ENCODE data around the gene AP1B1.

The AP1B1 gene

DNA sequence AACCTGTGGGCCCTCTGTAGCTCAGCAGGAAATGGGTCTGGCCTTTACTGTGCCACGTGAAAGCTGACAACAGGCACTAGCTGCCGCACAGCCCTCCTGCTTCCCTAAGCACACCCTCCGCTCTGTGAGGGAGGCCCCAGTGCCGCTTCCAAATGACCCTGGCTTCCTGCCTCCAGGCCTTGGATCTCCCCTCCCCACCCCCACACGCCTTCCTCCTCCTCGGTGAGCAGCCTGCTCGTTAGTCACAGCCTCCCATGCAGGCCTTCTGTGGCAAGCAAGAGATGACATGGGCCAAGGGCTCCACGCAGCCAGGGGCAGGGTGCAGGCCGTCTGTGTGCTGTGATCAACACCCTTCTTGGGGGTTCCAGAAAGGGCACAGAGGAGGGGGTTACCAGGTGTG lies 57.6 kb downstream of the AP1B1 start:
- DNase-seq = no peak

DNA sequence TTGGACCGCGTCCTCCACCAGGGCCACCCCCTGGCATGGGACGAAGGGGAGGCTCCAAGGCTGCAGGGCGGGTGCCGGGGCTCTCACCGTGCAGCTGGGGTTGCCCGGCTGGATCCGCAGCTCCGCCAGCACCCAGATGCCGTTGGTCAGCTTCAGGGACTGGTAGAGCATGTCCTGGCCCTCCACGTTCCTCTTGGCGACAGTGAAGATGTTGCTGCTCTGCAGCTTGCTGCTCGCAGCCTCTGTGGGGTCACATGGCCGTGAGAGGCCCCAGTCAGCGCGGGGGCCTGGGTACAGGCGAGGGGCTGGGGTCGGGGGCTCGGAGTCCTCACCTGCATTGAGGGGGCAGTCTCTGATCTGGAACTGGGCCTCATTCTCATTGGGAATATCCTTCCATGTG lies 58.1 kb downstream of the AP1B1 start:
- DNase-seq = no peak

DNA sequence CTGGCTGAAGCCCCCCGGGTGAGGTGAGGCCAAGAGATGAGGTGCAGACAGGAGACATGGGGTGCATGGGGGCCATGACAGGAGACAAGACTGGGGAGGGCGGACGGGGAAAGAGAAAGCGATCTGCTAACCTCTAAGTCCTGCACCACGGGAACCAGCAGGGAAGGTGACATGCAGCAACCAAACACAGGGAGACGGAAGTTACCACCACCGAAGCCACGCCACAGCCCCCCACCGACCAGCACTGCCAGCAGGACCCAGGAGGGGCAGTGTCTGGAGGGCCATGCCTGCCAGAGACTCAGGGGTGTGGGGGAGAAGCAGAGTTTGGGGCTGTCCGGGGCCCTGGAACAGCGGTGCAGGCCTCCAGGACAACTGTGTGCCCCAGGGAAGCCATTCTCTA lies 58.8 kb downstream of the AP1B1 start:
- no peak for DNase-seq

DNA sequence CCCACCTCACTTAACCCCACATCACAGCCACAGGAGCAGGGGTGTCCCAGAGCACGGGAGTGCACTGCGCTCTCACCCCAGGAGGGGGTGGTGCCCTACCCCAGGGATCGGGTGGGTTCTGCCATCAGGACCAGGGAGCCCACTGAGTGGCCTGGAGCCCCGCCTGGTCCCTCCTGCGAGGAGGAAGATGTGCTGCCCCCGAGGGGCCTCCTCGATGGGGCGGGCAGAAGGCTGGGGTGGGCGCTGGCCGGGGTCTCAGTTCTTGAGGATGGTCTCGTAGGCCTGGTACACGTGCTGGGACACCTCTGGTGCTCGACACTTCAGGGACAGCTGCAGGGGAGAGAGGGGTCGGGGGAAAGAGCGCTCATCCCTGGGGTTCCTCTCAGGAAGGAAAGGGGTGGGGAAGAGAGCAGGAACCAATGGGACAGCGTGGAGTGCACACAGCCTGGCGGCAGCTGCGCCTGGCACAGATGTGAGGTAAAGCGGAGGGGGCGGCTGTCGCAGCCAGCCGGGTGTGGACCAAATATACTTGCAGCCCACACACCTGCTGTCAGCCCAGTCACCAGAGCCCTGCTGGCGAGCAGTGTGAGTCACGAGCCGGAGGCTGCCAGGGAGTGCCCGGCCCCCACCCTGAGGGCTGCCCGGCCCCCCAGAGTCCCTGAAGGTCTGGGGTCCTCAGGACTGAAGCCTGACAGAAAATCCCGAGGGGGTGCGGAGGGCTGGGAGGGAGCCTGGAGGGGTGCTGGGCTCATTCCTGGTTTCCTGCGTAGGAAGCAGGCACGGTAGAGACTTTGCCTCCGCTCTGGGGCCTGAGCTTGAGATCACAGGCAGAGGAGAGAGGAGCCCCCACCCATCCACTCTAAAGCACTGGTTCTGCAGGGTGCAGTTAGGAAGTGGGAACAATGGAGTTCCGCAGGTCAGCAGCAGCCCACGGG lies 59.5 kb downstream of the AP1B1 start:
- no peak for DNase-seq

DNA sequence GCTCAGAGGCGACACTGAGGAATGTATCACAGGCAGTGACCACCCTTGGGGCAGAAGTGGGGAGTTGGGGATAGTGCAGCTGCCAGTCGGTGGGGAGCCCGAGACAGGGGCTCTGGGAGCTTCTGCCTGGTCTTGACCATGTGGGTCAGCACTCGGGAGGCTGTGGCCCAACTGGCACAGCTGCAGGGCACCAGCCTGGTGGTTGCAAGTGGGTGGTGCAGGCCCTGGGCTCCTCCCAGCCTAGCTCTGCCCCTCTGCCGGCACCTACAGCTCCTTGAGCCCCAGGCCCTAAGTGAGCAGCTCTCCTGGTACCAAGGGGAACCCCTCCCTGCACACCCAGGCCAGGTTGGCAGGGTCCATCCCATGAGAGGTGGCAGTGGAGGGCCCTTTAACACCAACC lies 60.3 kb downstream of the AP1B1 start:
- no peak for DNase-seq

DNA sequence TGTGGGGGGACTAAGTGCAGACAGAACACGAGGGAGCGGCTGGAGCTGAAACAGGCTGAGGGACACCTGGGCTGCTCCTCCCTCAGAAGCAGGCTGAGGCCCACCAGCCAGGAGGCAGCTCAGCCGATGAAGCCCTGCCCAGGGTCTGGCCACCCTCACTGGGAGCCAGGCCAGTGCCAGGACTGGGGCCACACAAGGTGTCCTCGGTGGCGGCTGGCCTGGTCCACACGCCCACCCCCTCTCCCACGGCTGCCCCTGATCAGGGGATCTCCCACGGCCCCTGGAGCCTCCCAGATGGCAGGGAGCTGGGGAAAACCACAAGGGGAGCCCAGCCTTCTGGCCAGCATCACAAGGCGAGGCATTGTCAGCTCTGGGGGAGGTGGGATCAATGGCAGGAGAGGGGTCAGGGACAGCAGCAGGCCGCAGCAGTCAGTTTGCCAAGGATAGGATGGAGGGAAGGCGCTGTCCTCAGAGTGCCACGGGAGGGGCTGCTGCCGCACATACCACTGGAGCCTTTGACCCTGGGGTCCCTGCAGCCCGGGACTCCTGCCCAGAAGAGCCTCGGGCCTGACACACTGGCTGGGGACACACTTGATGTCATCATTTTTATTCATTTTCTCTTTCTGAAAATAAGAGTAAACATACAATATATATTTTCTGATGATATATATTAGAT lies 61.1 kb downstream of the AP1B1 start:
- DNase-seq = no peak

DNA sequence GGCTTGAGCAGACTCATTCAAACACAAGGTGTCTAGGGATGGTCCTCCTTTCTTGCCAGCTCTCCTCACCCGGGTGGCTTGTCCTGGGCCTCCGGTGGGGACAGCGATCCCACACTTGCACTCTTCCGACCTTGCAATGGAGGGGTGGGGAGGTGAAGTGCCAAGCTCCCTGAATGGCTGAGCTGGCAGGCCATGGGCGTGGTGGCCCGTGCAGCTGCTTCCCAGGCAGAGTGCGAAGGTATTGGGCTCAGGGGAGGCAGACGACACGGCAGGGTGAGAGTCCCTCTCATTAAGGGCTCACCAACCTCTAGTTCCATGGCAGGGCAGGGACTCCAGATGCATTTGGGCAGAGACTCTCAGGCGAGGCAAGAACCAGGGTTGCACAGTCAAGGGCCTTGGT lies 61.9 kb downstream of the AP1B1 start:
- no peak for DNase-seq

DNA sequence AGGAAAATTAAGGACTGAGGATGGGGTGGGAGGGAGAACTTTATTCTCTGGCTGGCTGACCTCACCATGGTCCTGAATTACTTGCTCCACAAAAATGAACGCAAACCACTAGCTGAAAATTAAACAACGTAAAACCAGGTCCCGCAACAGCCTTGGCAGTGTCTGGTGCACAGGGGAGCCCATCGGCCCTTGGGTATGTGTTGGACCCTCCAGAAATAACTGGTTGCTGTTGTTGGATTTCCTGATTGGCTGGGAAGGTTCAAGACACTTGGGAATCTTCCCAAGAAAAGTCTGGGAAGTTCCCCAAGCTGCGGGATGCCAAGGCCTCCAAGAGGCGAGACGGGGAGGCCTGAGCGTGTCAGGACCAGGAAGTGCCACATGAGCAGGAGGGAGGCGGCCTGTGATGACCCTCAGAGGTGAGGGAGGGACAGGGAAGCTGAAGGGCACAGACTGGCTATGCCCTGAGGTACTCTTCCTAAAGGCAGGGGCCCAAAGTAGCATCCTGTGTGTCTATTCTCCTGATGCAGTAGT lies 62.5 kb downstream of the AP1B1 start:
- DNase-seq = no peak

DNA sequence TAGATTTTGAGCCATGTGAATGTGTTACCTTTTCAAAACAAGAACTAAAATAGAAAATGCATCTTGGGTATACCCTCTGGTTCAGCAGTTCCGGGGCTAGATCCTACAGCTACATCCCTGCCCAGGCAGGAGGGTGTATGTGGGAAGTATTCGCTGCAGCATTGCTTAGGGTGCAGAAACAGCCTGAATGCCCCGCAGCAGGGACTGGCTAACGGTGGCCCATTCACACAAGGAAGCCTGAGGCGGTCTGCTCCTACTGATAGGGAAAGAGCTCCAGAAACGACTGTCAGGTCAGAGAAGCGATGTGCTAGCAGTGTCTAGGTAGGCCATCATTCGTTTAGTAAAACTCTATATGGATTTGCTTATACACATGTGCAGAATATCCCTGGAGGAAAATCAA lies 63.0 kb downstream of the AP1B1 start:
- DNase-seq = no peak

DNA sequence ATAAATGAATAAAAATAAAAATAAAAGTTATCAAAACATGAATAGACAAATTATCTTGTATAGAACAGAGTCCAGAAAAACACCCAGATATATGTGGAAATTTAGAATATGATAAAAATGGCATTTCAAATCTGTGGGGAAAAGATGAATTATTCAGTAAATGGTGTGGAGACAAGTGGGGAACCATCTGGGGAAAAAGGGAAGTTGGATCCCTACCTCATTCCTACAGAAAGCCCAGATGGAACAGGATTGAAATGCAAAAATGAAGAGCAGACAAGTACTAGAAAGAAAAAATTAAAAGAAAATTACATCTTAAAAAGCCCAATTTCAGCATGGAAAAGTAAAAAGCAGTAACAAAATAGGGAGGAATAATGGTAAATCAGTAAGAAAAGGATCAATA lies 64.7 kb downstream of the AP1B1 start:
- no peak for DNase-seq

DNA sequence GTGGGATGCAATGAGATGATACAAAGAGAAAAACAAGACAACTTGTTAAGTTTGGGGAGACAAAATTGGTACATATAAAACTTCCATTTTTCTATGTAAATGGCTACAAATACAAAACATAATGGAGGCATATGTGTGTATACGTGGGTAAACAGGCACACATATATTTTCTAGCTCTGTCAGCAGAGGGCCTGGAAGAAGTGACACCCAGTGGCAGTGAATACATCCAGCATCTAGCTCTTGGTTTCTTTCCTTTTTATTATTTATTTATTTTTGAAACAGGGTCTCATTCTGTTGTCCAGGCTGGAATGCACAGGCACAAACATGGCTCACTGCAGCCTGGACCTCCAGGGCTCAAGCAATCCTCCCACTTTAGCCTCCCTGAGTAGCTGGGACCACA lies 67.8 kb downstream of the AP1B1 start:
- peak; percentile 44 for DNase-seq

DNA sequence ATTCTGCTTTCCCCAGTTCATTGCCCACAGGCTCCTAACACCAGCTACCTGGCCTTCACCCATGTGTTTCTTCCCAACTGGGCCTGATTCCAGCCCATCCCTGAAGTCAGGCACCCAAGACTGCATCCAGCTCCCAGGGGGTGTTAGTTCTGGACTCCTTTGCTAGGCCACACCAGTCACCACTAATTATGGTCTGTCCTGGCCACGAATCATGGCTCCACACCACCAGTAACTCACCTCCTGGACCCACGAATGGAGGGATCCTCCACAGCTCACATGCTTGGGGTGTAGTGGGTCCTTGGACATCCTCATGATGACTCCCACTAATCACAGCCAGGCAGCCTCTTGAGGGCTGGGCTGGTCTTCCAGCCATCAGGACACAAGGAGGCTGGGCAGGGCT lies 69.3 kb downstream of the AP1B1 start:
- DNase-seq = no peak

DNA sequence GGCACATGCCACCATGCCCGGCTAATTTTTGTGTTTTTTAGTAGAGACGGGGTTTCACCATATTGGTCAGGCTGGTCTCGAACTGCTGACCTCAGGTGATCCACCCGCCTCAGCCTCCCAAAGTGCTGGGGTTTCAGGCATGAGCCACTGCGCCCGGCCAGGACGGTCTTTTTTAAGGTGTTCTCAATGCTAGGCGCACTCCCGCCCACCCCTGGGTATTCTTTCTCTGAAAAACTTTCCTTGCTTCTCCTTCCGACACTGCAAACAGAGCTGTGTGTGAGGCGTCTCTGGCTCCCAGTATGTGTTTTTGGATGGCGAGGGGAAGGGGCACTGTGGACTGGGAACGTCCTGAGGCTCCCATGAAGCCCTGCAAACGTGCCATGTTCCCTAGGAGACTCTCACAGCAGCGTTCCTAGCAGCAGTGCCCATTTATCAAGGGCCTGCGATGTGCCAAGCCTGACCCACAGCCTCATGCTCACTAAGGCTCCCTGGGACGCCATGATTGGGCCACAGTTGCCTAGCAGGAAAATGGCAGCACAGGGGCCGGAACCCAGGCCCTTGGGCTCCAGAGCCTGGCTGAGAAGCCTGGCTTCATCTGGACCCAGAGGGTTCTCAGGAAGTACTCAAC lies 70.4 kb downstream of the AP1B1 start:
- no peak for DNase-seq

DNA sequence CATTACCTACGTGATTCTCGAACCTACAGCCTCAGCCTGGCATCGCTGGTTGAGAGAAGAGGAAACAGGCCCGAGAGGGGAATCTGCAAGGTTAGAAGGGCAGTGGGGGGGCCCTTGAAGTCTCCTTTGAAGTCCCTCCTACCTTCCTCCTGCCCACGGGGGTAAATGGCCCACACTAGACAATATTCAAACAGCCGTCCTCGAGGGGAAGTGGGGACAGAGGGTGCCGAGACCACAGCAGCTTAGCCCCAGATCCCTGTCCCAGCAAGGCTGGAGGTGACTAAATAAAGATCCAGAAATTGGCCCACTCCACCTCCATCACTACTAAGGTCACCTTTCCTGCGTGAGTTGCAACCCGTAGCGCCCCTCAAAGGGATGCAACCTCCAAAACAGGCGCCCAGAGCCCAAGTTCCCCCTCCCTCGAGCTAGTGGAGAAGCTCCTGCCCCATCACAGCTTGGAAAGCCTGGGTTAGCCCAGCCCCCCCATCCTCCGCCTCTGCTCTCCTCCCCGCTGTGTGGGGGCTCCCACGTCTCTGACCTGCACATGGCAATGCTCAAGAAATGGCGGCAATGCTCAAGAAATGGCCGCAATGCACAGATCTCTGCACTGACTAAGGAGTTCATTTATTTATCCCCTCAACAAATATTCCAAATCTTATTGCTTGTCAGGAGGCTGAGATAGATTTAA lies 72.1 kb downstream of the AP1B1 start:
- no peak for DNase-seq

DNA sequence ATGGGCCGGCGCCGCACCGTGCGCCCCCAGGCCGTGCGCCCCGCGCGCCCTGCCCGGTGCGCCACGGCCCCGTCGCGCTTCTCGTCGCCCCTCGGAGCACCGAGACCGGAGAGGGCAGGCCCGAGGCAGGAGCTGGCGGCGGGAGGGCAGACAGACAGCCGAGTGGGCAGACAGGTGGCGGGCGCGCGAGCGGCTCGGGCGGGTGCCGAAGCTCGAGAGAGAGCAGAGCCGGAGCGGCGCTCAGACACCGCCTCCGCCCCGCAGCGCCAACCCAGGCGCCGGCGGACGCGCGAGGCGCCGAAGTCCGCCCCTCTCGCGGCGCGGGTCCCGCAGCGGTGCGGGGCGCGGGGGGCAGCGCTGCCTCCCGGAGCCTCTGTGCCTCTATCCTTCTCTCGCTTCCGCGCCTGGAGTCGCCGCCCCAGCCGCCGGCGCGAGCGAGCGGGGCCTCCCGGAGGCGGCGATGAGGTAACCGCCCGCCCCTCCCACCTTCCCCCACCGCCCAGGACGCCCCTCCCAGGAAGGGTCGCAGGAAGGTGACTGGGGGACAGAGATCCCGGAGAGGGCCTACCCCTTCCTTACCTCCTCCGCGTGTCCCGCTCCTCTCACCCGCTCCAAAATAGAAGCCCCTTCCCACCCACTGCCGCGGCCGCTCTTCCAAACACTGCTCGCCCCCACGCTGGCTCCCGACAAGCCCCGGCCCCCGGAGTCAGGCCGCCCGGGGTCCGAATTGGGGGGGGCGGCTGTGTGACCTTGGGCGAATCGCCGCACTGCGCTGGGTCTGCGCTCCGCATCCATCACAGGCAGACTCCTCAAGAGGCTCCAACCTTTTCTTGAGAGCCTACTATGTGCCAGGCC lies 72.9 kb downstream of the AP1B1 start, which contains the start of gene RASL10A:
Gene RASL10A, minus strand, starts transcription at position 412 of the 855 bp plus-strand sequence. CDS start 451 bp downstream, outside the sequence.
- no peak for DNase-seq

DNA sequence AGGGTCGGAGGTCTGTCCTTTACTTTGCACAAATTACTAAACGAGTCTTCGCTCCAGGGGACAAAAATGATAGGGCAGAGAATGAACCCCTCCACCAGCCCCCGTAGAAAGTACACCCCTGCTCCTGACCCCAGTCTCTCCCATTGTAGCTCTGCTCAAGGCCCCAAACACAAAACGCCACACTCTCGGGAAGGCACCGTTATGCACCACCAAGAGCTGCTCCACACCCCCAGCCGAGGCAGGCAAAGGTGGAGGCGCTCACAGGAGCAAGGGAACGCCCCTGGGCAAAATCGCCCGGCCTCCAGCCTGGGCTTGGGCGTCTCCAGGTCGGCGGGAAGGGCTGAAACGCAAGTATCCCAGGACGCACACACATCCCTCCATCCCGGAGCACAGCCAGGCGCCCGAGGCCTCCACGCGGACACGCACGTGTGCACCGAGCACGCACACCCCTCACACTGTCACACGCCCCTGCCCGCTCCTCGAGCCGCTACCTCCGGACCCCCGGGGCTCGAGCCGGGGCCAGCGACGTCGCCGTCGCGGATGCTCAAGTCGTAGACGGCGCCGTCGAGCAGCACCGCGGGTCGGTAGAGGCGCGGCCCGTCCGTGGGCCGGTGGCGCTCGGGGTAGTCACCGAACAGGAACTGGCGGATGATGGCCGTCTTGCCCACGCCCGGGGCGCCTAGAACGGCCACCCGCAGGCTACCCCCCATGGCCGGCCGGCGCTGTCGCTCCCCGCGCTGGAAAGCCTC lies 73.7 kb downstream of the AP1B1 start:
- DNase-seq = peak; percentile 31

DNA sequence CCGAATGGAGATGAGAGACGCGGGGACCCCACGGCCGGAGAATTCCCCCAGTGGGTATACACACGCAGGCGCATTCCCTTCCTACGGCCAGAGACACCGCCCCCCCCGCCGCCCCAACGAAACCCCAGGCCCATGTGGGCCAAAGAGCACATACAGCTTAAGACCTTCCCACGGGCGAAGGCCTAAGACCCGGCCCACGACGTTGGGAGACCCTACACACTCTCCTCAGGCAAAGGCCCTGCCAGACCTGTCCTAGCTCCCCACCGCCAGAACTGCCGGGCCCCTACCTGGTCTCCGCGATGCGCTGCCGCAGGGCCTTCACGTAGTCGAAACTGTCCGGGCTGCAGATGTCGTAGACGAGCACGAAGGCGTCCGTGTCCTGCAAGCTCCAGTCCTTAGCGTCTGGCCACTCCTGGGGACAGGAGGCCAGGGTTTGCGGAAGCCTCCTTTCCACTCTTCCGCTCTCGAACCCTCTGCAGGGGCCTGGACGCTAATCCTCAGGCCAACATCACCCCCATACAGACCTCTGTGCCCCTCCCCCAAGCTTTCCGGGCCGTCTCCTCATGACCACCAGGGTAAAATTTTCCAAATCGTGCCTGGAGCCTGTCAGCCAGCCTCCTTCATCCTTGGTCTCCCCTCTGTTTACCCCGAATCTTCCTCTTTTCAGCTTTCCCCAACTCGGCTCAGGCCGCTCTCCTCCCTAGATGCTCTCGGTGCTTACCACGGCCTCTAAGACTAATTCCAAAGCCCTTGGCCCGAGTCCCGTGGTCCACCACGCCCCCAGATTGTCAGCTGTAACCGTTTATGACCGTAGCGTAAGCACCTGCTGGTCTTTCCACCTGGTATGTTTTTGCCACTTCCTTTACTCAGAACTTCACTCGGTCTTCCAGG lies 74.5 kb downstream of the AP1B1 start:
- peak; percentile 21 for DNase-seq

DNA sequence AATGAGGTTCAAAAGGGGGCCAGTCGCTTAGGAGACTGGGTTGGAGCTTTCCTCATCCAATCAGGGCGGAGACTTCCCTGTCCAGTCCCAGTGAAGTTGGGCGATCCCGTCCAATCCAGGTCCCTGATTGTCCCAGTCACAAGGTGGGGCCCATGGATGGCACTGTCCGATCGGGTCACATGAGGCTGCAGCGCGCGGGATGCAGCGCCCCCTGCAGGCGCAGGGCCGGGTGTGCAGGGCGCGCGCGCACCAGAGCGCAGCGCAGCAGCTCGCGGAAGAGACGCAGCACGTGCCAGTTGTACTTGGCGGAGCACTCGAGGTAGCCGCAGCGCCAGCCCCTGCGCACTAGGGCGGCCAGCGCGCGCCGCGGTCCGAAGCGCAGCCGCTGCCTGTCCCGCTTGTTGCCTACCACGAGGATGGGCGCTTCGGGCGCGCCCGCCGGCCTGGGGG lies 75.2 kb downstream of the AP1B1 start:
- DNase-seq = peak; percentile 74

DNA sequence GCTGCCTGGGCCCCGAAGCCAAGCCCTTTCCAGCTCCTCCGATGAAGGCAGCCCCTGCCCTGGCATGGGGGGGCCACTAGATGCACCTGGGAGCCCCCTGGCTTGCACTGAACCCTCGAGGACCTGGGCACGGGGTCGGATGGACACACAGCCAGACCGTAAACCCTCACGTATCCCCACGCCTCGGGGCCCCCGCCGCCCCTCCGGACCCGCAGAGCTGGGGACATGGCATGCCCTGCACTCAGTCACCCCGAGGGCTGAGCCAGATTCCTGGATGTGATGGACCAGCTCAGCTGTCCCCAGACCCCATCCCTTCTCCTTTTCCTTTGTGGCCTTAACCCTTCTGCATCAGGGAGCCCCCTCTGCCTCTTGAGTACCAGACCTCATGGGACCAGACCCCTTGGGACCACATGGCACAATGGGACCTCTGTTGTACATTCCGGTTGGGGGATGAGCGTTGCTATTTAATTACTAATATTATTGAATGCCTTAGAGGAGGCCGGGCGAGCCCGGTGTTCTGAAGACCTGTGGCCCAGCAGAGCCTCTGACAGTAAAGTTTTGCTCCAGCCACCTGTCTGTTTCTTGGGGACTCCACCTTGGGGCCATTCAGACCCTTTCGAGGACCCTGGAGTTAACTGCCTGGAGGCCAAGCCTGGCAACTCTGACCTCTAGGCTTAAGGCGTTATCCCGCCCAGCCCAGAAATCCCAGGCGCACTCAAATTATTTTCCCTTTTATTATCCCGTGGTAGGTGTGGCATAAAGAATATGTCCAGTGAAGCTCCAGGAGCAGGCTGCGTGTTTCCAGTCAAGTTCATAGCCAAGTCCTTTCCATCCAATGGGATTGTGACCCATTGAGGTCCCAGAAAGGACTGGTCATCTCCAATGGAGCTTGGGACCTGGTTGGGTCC lies 75.9 kb downstream of the AP1B1 start:
- no peak for DNase-seq
